HepG2 (cell line): ENCODE measurements around the gene RIPK3. TPM values are rescaled to one million over a fixed set of nuclear protein-coding genes. Genes with fewer than 3 reads are reported as not detected.

Experiments
- CBX1 ChIP-seq: IDR thresholded peaks from one replicate; pipeline ENCODE4 v1.6.1; 2016; ENCODE audit warnings: antibody characterized with exemption, low read depth
- HDAC1 ChIP-seq: sonication (generic); formaldehyde crosslinking; IDR thresholded peaks from 2 replicates; pipeline ENCODE4 v1.5.1; 2020; ENCODE audit warnings: mild to moderate bottlenecking, missing genetic modification reagents
- JUNB ChIP-seq: sonication (generic); formaldehyde crosslinking; IDR thresholded peaks from 2 replicates; pipeline ENCODE4 v1.8.0; 2022; ENCODE audit warnings: missing genetic modification reagents, mild to moderate bottlenecking, borderline replicate concordance
- KLF12 ChIP-seq: sonication (generic); formaldehyde crosslinking; IDR thresholded peaks from 2 replicates; pipeline ENCODE4 v1.4.0; 2020; ENCODE audit warnings: missing genetic modification reagents, borderline replicate concordance
- NFYC ChIP-seq: IDR thresholded peaks from 2 replicates; pipeline ENCODE4 v1.6.1; 2016; ENCODE audit warnings: missing genetic modification reagents, missing compliant biosample characterization
- REL ChIP-seq: sonication (generic); formaldehyde crosslinking; conservative IDR thresholded peaks from 2 replicates; pipeline ENCODE4 v1.8.0; 2022; ENCODE audit warnings: mild to moderate bottlenecking, missing genetic modification reagents, moderate library complexity
- SMYD3 ChIP-seq: sonication (generic); formaldehyde crosslinking; IDR thresholded peaks from 2 replicates; pipeline ENCODE4 v1.8.1; 2023; ENCODE audit warnings: mild to moderate bottlenecking, missing genetic modification reagents
- SNRNP70 ChIP-seq: fragments of 200-400 bp; formaldehyde crosslinking; IDR thresholded peaks from 2 replicates; pipeline ENCODE4 v1.6.1; 2017; ENCODE audit warnings: mild to moderate bottlenecking, low read depth, low read length, moderate library complexity
- TARDBP ChIP-seq: sonication (generic); formaldehyde crosslinking; IDR thresholded peaks from 2 replicates; pipeline ENCODE4 v1.8.0; 2022; ENCODE audit warnings: mild to moderate bottlenecking, missing genetic modification reagents
- TEF ChIP-seq: sonication (generic); formaldehyde crosslinking; IDR thresholded peaks from 2 replicates; pipeline ENCODE4 v1.5.0; 2020; ENCODE audit warnings: missing genetic modification reagents
- ZNF256 ChIP-seq: sonication (generic); formaldehyde crosslinking; conservative IDR thresholded peaks from 2 replicates; pipeline ENCODE4 v1.4.0; 2020; ENCODE audit warnings: missing genetic modification reagents
- ZNF3 ChIP-seq: IDR thresholded peaks from 2 replicates; pipeline ENCODE4 v1.7.0; 2017; ENCODE audit warnings: inconsistent platforms
- ZNF451 ChIP-seq: sonication (generic); formaldehyde crosslinking; IDR thresholded peaks from 2 replicates; pipeline ENCODE4 v1.5.0; 2020; ENCODE audit warnings: mild to moderate bottlenecking, missing genetic modification reagents
- ZNF530 ChIP-seq: sonication (generic); formaldehyde crosslinking; IDR thresholded peaks from 2 replicates; pipeline ENCODE4 v1.5.0; 2020; ENCODE audit warnings: low read depth, mild to moderate bottlenecking, missing genetic modification reagents
- ZNF773 ChIP-seq: sonication (generic); formaldehyde crosslinking; IDR thresholded peaks from 2 replicates; pipeline ENCODE4 v1.4.0; 2020; ENCODE audit warnings: missing genetic modification reagents, borderline replicate concordance
- ZSCAN9 ChIP-seq: IDR thresholded peaks from 2 replicates; pipeline ENCODE4 v1.6.1; 2016; ENCODE audit warnings: borderline replicate concordance
- ZZZ3 ChIP-seq: sonication (generic); formaldehyde crosslinking; IDR thresholded peaks from 2 replicates; pipeline ENCODE4 v1.4.0; 2020; ENCODE audit warnings: missing genetic modification reagents, mild to moderate bottlenecking, borderline replicate concordance
- polyA plus RNA-seq, 8 experiments: library from polyadenylated mRNA; depleted of rRNA in 3 of 8; stranded (reverse) in 7 of 8; unstranded in 1 of 8; fragments of >200 nt; fragmentation: Illumina TruSeq in 4 of 8; extraction: Trizol in 4 of 8; gene quantifications; 2 replicates each; pipeline versions ENCODE4 v1.2.1 to v1.2.3, GENCODE V29; 2011 to 2016; ENCODE audit warnings: low read depth in 4 of 8, missing spikeins in 1 of 8, mixed read lengths in 1 of 8; ENCODE audit not compliant: insufficient read depth in 1 of 8
- total RNA-seq, 5 experiments: library from RNA; depleted of rRNA; stranded (reverse); fragments of >200 nt; fragmentation: Illumina TruSeq; extraction: Trizol; gene quantifications; 2 replicates each; pipeline ENCODE4 v1.2.3, GENCODE V29; 2016; ENCODE audit warnings: low read depth in 1 of 5
- TF ChIP-seq, protein P1 (sequence below): sonication (generic); formaldehyde crosslinking; IDR thresholded peaks from 2 replicates; pipeline ENCODE4 v1.5.1; 2020; ENCODE audit warnings: mild to moderate bottlenecking, missing genetic modification reagents, borderline replicate concordance
- TF ChIP-seq, protein P2 (sequence below): sonication (generic); formaldehyde crosslinking; IDR thresholded peaks from 2 replicates; pipeline ENCODE4 v1.8.0; 2022; ENCODE audit warnings: missing genetic modification reagents, mild to moderate bottlenecking, inconsistent platforms, borderline replicate concordance
- TF ChIP-seq, protein P3 (sequence below): sonication (generic); formaldehyde crosslinking; IDR thresholded peaks from 2 replicates; pipeline ENCODE4 v1.8.0; 2022; ENCODE audit warnings: missing genetic modification reagents, mild to moderate bottlenecking, moderate library complexity, borderline replicate concordance

Gene RIPK3
- total and polyA plus RNA-seq, 2 of the 13 experiments (the other 11 are each of a cell fraction or from before 2014, with no cell fraction given): not detected

DNA sequence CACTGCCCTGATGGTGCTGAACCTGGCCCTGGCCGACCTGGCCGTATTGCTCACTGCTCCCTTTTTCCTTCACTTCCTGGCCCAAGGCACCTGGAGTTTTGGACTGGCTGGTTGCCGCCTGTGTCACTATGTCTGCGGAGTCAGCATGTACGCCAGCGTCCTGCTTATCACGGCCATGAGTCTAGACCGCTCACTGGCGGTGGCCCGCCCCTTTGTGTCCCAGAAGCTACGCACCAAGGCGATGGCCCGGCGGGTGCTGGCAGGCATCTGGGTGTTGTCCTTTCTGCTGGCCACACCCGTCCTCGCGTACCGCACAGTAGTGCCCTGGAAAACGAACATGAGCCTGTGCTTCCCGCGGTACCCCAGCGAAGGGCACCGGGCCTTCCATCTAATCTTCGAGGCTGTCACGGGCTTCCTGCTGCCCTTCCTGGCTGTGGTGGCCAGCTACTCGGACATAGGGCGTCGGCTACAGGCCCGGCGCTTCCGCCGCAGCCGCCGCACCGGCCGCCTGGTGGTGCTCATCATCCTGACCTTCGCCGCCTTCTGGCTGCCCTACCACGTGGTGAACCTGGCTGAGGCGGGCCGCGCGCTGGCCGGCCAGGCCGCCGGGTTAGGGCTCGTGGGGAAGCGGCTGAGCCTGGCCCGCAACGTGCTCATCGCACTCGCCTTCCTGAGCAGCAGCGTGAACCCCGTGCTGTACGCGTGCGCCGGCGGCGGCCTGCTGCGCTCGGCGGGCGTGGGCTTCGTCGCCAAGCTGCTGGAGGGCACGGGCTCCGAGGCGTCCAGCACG is 23.8 kb downstream of the RIPK3 start (continued):
- TF ChIP-seq, protein P1, sequence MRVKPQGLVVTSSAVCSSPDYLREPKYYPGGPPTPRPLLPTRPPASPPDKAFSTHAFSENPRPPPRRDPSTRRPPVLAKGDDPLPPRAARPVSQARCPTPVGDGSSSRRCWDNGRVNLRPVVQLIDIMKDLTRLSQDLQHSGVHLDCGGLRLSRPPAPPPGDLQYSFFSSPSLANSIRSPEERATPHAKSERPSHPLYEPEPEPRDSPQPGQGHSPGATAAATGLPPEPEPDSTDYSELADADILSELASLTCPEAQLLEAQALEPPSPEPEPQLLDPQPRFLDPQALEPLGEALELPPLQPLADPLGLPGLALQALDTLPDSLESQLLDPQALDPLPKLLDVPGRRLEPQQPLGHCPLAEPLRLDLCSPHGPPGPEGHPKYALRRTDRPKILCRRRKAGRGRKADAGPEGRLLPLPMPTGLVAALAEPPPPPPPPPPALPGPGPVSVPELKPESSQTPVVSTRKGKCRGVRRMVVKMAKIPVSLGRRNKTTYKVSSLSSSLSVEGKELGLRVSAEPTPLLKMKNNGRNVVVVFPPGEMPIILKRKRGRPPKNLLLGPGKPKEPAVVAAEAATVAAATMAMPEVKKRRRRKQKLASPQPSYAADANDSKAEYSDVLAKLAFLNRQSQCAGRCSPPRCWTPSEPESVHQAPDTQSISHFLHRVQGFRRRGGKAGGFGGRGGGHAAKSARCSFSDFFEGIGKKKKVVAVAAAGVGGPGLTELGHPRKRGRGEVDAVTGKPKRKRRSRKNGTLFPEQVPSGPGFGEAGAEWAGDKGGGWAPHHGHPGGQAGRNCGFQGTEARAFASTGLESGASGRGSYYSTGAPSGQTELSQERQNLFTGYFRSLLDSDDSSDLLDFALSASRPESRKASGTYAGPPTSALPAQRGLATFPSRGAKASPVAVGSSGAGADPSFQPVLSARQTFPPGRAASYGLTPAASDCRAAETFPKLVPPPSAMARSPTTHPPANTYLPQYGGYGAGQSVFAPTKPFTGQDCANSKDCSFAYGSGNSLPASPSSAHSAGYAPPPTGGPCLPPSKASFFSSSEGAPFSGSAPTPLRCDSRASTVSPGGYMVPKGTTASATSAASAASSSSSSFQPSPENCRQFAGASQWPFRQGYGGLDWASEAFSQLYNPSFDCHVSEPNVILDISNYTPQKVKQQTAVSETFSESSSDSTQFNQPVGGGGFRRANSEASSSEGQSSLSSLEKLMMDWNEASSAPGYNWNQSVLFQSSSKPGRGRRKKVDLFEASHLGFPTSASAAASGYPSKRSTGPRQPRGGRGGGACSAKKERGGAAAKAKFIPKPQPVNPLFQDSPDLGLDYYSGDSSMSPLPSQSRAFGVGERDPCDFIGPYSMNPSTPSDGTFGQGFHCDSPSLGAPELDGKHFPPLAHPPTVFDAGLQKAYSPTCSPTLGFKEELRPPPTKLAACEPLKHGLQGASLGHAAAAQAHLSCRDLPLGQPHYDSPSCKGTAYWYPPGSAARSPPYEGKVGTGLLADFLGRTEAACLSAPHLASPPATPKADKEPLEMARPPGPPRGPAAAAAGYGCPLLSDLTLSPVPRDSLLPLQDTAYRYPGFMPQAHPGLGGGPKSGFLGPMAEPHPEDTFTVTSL (CRISPR knock-in tag): no peak
- TF ChIP-seq, protein P2, sequence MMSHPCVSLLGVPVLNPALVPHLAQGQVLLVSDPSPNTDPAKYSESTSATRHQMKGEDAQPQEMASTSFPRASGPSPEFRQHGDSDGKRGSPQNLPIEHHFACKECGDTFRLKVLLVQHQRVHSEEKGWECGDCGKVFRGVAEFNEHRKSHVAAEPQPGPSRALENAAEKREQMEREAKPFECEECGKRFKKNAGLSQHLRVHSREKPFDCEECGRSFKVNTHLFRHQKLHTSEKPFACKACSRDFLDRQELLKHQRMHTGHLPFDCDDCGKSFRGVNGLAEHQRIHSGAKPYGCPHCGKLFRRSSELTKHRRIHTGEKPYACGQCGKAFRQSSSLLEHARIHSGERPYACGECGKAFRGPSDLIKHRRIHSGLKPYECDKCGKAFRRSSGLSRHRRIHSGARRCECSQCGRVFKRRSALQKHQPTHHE: peak; percentile 96
- no peak for TF ChIP-seq CBX1
- peak; percentile 94 for TF ChIP-seq ZZZ3
- peak; percentile 64 for TF ChIP-seq NFYC (CRISPR knock-in tag)
- 0 out of 2 replicates have a peak, but pooled peaks have one; percentile 61 for TF ChIP-seq ZNF530
- TF ChIP-seq TARDBP (CRISPR knock-in tag): peak; percentile 90
- TF ChIP-seq, protein P3, sequence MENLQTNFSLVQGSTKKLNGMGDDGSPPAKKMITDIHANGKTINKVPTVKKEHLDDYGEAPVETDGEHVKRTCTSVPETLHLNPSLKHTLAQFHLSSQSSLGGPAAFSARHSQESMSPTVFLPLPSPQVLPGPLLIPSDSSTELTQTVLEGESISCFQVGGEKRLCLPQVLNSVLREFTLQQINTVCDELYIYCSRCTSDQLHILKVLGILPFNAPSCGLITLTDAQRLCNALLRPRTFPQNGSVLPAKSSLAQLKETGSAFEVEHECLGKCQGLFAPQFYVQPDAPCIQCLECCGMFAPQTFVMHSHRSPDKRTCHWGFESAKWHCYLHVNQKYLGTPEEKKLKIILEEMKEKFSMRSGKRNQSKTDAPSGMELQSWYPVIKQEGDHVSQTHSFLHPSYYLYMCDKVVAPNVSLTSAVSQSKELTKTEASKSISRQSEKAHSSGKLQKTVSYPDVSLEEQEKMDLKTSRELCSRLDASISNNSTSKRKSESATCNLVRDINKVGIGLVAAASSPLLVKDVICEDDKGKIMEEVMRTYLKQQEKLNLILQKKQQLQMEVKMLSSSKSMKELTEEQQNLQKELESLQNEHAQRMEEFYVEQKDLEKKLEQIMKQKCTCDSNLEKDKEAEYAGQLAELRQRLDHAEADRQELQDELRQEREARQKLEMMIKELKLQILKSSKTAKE (CRISPR knock-in tag): no peak
- peak; percentile 99 for TF ChIP-seq KLF12 (CRISPR knock-in tag)
- peak; percentile 98 for TF ChIP-seq ZNF451 (CRISPR knock-in tag)
- TF ChIP-seq ZNF3: no peak
- peak; percentile 96 for TF ChIP-seq ZSCAN9
- no peak for TF ChIP-seq REL (CRISPR knock-in tag)
- TF ChIP-seq JUNB: no peak
- TF ChIP-seq ZNF773: peak; percentile 99
- peak; percentile 90; the same call in 1 of the 2 replicates for TF ChIP-seq SMYD3
- TF ChIP-seq HDAC1: no peak
- TF ChIP-seq SNRNP70: no peak
- peak; percentile 90; the same call in 1 of the 2 replicates for TF ChIP-seq TEF (CRISPR knock-in tag)
- peak; percentile 95 for TF ChIP-seq ZNF256 (CRISPR knock-in tag)
